IPS DF 4.7 (cell line): ENCODE measurements around the gene PLEK2.
"Not testable (repeated sequence)": the region's sequence is repeated elsewhere in the genome, so short reads cannot be mapped to it uniquely, and the experiment has no call there.

ENCODE experiments used
- DNase-seq: peaks from one replicate; pipeline ENCODE4 v3.0.0-alpha.2; 2013; ENCODE audit warnings: low spot score; ENCODE audit errors: extremely low read depth

PLEK2 gene

GRCh38 chr14:67360470-67361206, 51.3 kb downstream of the PLEK2 start:
- no peak for DNase-seq

DNA sequence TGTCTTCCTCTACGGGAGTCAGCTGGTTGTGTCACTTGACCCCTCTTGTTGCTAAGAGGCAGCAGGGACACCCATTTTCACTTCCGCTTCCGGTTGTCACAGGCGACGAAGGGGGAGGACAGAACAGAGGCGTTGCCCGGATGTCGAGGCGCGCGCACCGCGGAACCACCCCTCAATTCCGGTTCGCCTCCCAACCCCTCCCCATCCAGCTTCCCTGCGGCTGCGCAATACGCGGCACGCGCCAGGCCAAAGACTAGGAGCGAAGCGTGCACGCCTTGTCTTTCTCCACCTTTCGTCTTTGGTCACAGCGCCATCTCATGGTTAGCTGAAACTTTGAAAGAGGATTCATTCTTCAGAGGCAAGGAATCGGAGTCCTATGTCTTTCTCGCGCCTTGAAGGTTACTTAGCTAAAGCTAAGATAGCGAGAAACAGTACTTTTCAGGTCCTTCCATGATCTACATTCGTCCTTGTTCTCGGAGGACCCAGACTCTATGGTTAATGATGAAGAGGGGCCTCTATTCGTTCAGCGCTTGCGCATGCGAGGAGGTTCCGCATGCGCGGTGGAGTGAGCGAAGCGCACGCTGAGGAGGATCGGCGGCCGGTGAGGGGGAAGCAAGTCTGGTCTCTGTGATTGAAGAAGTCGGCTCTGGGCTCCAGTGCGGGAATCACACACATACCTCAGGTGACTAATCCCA, 52.0 kb downstream of the PLEK2 start, which contains the start of the genes ATP6V1D and EIF2S1:
Gene ATP6V1D, minus strand, starts transcription at position 30 of the 695 bp plus-strand sequence. CDS start 106 bp downstream, outside the sequence.
Gene EIF2S1, plus strand, starts transcription at position 554 of the 695 bp plus-strand sequence. CDS start 4,440 bp downstream, outside the sequence.
- peak; percentile 97 for DNase-seq

GRCh38 chr14:67358924-67359774, 52.8 kb downstream of the PLEK2 start:
- no peak for DNase-seq

- no peak for DNase-seq
These were observed 54.0 kb downstream of the PLEK2 start for GRCh38 chr14:67357969-67358354.

DNA sequence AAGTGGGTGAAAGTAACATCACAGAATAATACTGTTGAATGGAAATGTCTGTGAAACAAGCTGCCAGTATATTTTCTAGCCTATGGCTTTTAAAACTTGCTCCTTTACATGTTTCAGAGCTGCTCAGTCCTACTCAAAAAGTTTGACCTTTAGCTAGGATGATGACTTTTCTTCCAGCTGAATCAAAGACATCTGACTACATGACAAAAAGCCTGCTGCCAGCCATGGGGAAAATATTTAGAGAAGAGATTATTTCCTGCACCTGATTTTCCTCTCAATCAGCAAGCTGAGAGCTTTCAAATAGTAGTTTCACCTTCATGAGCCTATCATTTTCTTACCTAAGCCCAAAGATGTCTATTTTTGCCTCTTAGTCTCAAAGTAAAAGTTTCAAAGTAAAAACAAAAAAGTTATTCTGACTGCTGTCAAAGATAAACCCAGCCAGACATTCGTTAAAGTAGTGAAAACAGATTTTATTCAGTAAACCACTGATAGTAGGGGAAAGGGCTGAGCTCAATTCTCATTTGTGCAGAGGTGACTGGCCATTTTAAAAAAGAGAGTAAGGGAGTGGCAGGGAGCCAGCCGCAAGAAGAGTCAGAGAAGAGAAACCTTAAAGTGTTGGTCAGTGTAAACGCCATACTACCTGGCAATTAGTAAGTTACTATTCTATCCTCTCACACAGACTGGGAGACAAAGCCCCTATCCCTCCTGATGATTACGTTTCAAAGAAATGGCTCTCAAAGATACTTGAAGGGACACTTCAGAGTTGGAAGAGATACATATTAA, 54.6 kb downstream of the PLEK2 start:
- DNase-seq: no peak

- DNase-seq: no peak
These were observed 59.9 kb downstream of the PLEK2 start for GRCh38 chr14:67352055-67352454.

DNA sequence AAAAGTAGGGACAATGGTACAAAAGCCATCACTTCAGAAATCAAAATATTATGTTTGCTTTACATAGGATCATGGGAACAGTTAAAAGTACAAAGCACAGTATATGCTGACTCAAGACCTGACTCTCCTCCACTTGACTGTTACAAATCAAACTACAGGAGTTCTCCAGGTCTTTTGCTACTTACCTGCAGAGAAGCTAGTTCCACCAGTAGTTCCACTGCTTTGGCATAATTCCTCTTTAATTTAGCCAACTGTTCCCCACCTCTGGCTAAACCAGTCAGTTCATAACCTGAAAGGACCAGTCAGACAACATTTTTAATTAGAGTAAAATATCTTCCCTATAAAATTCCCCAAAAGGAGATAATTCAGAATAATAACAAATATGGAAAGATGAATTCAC, 66.4 kb downstream of the PLEK2 start:
- no peak for DNase-seq

GRCh38 chr14:67343601-67344230, 68.2 kb downstream of the PLEK2 start:
- no peak for DNase-seq

- not testable (repeated sequence) for DNase-seq
These were observed 70.7 kb downstream of the PLEK2 start for GRCh38 chr14:67341231-67341630.
